ENCODE results near the gene IFNL3. TPM values are rescaled to one million over a fixed set of nuclear protein-coding genes. Genes with fewer than 3 reads are reported as not detected.
A peak's percentile ranks its signal among the peaks of the same experiment; 100 is the strongest.

IFNL3 gene
- polyA plus RNA-seq, 3 donors, result not detected

DNA sequence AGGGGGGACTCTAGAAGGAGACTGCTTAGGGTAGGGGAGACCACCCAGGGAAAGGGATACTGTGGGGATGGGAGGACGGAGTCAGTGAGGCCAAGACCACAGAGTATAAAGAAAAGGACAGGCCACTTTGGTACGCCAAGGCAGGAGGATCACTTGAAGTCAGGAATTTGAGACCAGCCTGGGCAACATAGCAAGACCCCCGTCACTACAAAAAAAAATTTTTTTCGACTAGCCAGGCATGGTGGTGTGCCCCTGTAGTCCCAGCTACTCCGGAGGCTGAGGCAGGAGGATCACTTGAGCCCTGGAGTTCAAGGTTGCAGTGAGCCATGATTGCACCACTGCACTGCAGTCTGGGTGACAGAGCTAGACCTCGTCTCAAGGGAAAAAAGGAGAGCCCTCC lies 6.6 kb downstream of the IFNL3 start:
- H3K9me3 ChIP-seq (replicated peaks in 1 of 2; ENCODE audit: control insufficient read depth in 1 of 2, insufficient read depth in 1 of 2, low read length in 2 of 2), result no peaks in the 10 kb centered on the region
- no peaks in the 10 kb centered on the region for H3K79me2 ChIP-seq (ENCODE audit: insufficient read depth, low read length)
- H3K4me1 ChIP-seq (ENCODE audit: control insufficient read depth in 1 of 2, insufficient read depth in 2 of 2, low read length in 2 of 2), result no peaks in the 10 kb centered on the region
- TF ChIP-seq, protein P1, sequence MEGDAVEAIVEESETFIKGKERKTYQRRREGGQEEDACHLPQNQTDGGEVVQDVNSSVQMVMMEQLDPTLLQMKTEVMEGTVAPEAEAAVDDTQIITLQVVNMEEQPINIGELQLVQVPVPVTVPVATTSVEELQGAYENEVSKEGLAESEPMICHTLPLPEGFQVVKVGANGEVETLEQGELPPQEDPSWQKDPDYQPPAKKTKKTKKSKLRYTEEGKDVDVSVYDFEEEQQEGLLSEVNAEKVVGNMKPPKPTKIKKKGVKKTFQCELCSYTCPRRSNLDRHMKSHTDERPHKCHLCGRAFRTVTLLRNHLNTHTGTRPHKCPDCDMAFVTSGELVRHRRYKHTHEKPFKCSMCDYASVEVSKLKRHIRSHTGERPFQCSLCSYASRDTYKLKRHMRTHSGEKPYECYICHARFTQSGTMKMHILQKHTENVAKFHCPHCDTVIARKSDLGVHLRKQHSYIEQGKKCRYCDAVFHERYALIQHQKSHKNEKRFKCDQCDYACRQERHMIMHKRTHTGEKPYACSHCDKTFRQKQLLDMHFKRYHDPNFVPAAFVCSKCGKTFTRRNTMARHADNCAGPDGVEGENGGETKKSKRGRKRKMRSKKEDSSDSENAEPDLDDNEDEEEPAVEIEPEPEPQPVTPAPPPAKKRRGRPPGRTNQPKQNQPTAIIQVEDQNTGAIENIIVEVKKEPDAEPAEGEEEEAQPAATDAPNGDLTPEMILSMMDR (IDR thresholded peaks at IDR 0.05), result no peak
- H3K4me3 ChIP-seq (replicated peaks in 1 of 3; ENCODE audit: low read depth in 2 of 3, low read length in 3 of 3), result no peak overlapping the region
- Mint-ChIP-seq H3K27me3 (ENCODE audit: low read depth in 3 of 3) (peaks cover 2 to 7% (median 4%) of the 10 kb centered on the region in 3 donors), H3K9me3 (no peaks in the 10 kb centered on the region), H3K4me3 (no peak overlapping the region), H3K36me3 (no peaks in the 10 kb centered on the region), H3K4me1 (peaks cover 5% of the 10 kb centered on the region), H3K27ac (peak overlapping the region in 1 of 7 donors; percentile 42)
- peak overlapping the region; percentile 15 for H3K9ac ChIP-seq (ENCODE audit: insufficient read depth, low read length, poor library complexity, severe bottlenecking)
- no peak for DNase-seq
- no peaks in the 10 kb centered on the region for H3K36me3 ChIP-seq (replicated peaks in 1 of 2; ENCODE audit: control insufficient read depth in 1 of 2, insufficient read depth in 2 of 2, low read length in 2 of 2)
- no peaks in the 10 kb centered on the region for H3K27me3 ChIP-seq (ENCODE audit: control insufficient read depth in 2 of 2, insufficient read depth in 2 of 2, low read length in 2 of 2)
- no peak overlapping the region for H2AFZ ChIP-seq (ENCODE audit: insufficient read depth, low read depth, low read length, poor library complexity, severe bottlenecking)
- WGBS (ENCODE audit: insufficient coverage), result 95% methylated on average over 5 of the region's 6 CpGs
- H3K27ac ChIP-seq (ENCODE audit: low read depth in 1 of 2, low read length in 2 of 2), result no peak overlapping the region
- no peak overlapping the region for H3K4me2 ChIP-seq (replicated peaks; ENCODE audit: extremely low read depth, low read length, poor library complexity, severe bottlenecking)
- no peaks in the 10 kb centered on the region for H4K20me1 ChIP-seq (ENCODE audit: insufficient read depth, low read length)
- intact Hi-C loops (cut with micrococcal nuclease), result no loop called here

GRCh38 chr19:39237200-39238184 lies 7.3 kb downstream of the IFNL3 start:
- TF ChIP-seq, protein P1 (IDR thresholded peaks at IDR 0.05), result no peak
- Mint-ChIP-seq H3K27me3 (ENCODE audit: low read depth in 3 of 3) (peaks cover 2 to 7% (median 4%) of the 10 kb centered on the region in 3 donors), H3K27ac (no peak overlapping the region), H3K4me3 (peak overlapping the region; percentile 56 to 64), H3K36me3 (no peaks in the 10 kb centered on the region), H3K9me3 (no peaks in the 10 kb centered on the region), H3K4me1 (peaks cover 5% of the 10 kb centered on the region)
- peak overlapping the region; percentile 15 for H3K9ac ChIP-seq (ENCODE audit: insufficient read depth, low read length, poor library complexity, severe bottlenecking)
- no peaks in the 10 kb centered on the region for H3K9me3 ChIP-seq (replicated peaks in 1 of 2; ENCODE audit: control insufficient read depth in 1 of 2, insufficient read depth in 1 of 2, low read length in 2 of 2)
- peak overlapping the region; percentile 41 for H2AFZ ChIP-seq (ENCODE audit: insufficient read depth, low read depth, low read length, poor library complexity, severe bottlenecking)
- no peak overlapping the region for H3K27ac ChIP-seq (ENCODE audit: low read depth in 1 of 2, low read length in 2 of 2)
- 24% methylated on average over 19 of the region's 22 CpGs for WGBS (ENCODE audit: insufficient coverage)
- no peaks in the 10 kb centered on the region for H3K36me3 ChIP-seq (replicated peaks in 1 of 2; ENCODE audit: control insufficient read depth in 1 of 2, insufficient read depth in 2 of 2, low read length in 2 of 2)
- no peaks in the 10 kb centered on the region for H3K79me2 ChIP-seq (ENCODE audit: insufficient read depth, low read length)
- no peak overlapping the region for H3K4me3 ChIP-seq (replicated peaks in 1 of 3; ENCODE audit: low read depth in 2 of 3, low read length in 3 of 3)
- DNase-seq, result no peak
- no peaks in the 10 kb centered on the region for H3K4me1 ChIP-seq (ENCODE audit: control insufficient read depth in 1 of 2, insufficient read depth in 2 of 2, low read length in 2 of 2)
- H3K4me2 ChIP-seq (replicated peaks; ENCODE audit: extremely low read depth, low read length, poor library complexity, severe bottlenecking), result no peak overlapping the region
- intact Hi-C loops (cut with micrococcal nuclease), result no loop called here
- H3K27me3 ChIP-seq (ENCODE audit: control insufficient read depth in 2 of 2, insufficient read depth in 2 of 2, low read length in 2 of 2), result no peaks in the 10 kb centered on the region
- H4K20me1 ChIP-seq (ENCODE audit: insufficient read depth, low read length), result no peaks in the 10 kb centered on the region

Measured in CD14-positive monocyte (primary cell).